ENCODE measurements around the gene NRP1. TPM values are rescaled to one million over a fixed set of nuclear protein-coding genes. Genes with fewer than 3 reads are reported as not detected.
A peak's percentile ranks its signal among the peaks of the same experiment; 100 is the strongest.

NRP1 gene
- total and polyA plus RNA-seq, 2 donors (not counting 3 experiments of a cell fraction or from before 2014, with no cell fraction given), result 122 to 306 TPM

DNA sequence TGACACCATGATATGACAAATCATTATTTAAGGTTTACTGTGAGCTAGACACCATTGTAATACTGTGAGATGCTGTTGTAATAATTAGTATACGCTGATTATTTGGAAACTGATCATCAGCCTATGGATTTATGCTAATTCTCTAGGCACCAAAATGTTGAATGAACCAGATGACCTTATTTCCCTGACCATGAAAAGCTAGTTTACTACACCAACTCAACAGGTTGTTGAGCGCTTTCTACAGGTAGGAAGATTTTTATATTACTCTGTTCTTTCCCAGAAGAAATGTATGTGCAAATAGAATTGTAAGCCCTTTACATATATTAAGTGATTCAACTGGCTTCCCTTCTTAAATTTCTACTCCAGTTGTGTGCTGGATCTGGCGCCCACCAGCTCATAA is 6.2 kb downstream of the NRP1 start:
- intact Hi-C loops (cut with micrococcal nuclease) (no loop called here), dilution Hi-C loops (cut with MboI; ENCODE audit: extremely low pct_ligation_motif_present, low sequenced_read_pairs) (no loop called here)
- POLR2A ChIA-PET, result no interaction called here
- H3K9ac ChIP-seq (replicated peaks; ENCODE audit: extremely low read depth, insufficient read depth, low read length), result no peak overlapping the region
- H3K4me1 ChIP-seq (ENCODE audit: control insufficient read depth, extremely low read depth, insufficient read depth, low read length), result peaks cover 44% of the 10 kb centered on the region
- H3K27ac ChIP-seq (ENCODE audit: insufficient read depth, low read depth, low read length), result no peak overlapping the region
- CTCF ChIA-PET, result interaction anchor here (1.0 to 2.9 kb wide), 8 partner anchors 24 to 1310 kb away, joined by 3 to 19 read pairs (median 3); no protein-coding TSS in a partner anchor
- no peak for TF ChIP-seq GATA2 (IDR thresholded peaks at IDR 0.05; ENCODE audit: insufficient read depth, insufficient read length, low read depth, low read length)
- TF ChIP-seq MYC (IDR thresholded peaks at IDR 0.05; ENCODE audit: low read depth, low read length), result no peak
- TF ChIP-seq JUN (IDR thresholded peaks at IDR 0.05; ENCODE audit: borderline replicate concordance, insufficient read depth, insufficient read length, low read depth), result no peak
- no peak for TF ChIP-seq POLR2A (IDR thresholded peaks at IDR 0.05; ENCODE audit: low read depth, low read length)
- TF ChIP-seq, protein P1, sequence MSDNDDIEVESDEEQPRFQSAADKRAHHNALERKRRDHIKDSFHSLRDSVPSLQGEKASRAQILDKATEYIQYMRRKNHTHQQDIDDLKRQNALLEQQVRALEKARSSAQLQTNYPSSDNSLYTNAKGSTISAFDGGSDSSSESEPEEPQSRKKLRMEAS (IDR thresholded peaks at IDR 0.05; ENCODE audit: insufficient read depth, insufficient read length), result no peak
- TF ChIP-seq POLR2AphosphoS5 (IDR thresholded peaks at IDR 0.05; ENCODE audit: insufficient read depth, low read depth, low read length), result no peak
- TF ChIP-seq, protein P2, sequence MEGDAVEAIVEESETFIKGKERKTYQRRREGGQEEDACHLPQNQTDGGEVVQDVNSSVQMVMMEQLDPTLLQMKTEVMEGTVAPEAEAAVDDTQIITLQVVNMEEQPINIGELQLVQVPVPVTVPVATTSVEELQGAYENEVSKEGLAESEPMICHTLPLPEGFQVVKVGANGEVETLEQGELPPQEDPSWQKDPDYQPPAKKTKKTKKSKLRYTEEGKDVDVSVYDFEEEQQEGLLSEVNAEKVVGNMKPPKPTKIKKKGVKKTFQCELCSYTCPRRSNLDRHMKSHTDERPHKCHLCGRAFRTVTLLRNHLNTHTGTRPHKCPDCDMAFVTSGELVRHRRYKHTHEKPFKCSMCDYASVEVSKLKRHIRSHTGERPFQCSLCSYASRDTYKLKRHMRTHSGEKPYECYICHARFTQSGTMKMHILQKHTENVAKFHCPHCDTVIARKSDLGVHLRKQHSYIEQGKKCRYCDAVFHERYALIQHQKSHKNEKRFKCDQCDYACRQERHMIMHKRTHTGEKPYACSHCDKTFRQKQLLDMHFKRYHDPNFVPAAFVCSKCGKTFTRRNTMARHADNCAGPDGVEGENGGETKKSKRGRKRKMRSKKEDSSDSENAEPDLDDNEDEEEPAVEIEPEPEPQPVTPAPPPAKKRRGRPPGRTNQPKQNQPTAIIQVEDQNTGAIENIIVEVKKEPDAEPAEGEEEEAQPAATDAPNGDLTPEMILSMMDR (IDR thresholded peaks at IDR 0.05; ENCODE audit: extremely low read depth in 1 of 2, insufficient read depth in 1 of 2, low read depth in 1 of 2, low read length in 2 of 2), result no peak
- no peak for TF ChIP-seq FOS (IDR thresholded peaks at IDR 0.05; ENCODE audit: borderline replicate concordance, insufficient read depth, low read length)
- TF ChIP-seq EZH2 (IDR thresholded peaks at IDR 0.05; ENCODE audit: borderline replicate concordance, low read depth, low read length, severe bottlenecking), result no peak
- no peaks in the 10 kb centered on the region for H3K9me1 ChIP-seq (replicated peaks; ENCODE audit: control insufficient read depth, extremely low read depth, insufficient read depth, low read length)
- FAIRE-seq (no peak), DNase-seq (ENCODE audit: low read depth, low spot score) (no peak)
- peaks cover 2 to 31% of the 10 kb centered on the region in 2 experiments for H3K36me3 ChIP-seq (ENCODE audit: control insufficient read depth in 2 of 2, extremely low read depth in 1 of 2, insufficient read depth in 2 of 2, low read length in 2 of 2)
- no peaks in the 10 kb centered on the region for H3K27me3 ChIP-seq (ENCODE audit: control insufficient read depth in 2 of 2, insufficient read depth in 2 of 2, low read length in 2 of 2)
- H3K9me3 ChIP-seq (replicated peaks; ENCODE audit: control insufficient read depth, insufficient read depth, low read length), result no peaks in the 10 kb centered on the region
- H3K79me2 ChIP-seq (ENCODE audit: control insufficient read depth, insufficient read depth, low read length), result peaks cover 100% of the 10 kb centered on the region
- H3K4me2 ChIP-seq (ENCODE audit: insufficient read depth, low read length), result peak overlapping the region; percentile 100
- H3K4me3 ChIP-seq (replicated peaks in 1 of 3; ENCODE audit: insufficient read depth in 1 of 3, low read depth in 1 of 3, low read length in 3 of 3), result peak overlapping the region in 1 of 3 experiments; percentile 21
- no peak overlapping the region for H2AFZ ChIP-seq (ENCODE audit: low read depth, low read length)
- BruUV-seq (replicated peaks), result no TSS peak
- peaks cover 5% of the 10 kb centered on the region for H4K20me1 ChIP-seq (replicated peaks; ENCODE audit: control insufficient read depth, extremely low read depth, insufficient read depth, low read length)

Measured in endothelial cell of umbilical vein (primary cell).